GM06990 (cell line): ENCODE results near the gene CD99L2.

Experiments
- DNase-seq: peaks from one replicate; pipeline ENCODE4 v3.0.0-alpha.2; 2011; ENCODE audit not compliant: insufficient read length; ENCODE audit errors: extremely low read depth
- H3K27me3 ChIP-seq: replicated peaks from 2 replicates; pipeline ENCODE4 v1.6.0; 2011; ENCODE audit warnings: low read length; ENCODE audit not compliant: control insufficient read depth, insufficient read depth
- H3K36me3 ChIP-seq: 2 replicates; pipeline ENCODE4 v1.5.1; 2011; ENCODE audit warnings: low read length; ENCODE audit not compliant: control insufficient read depth, insufficient read depth
- H3K4me3 ChIP-seq: replicated peaks from 2 replicates; pipeline ENCODE4 v1.5.1; 2011; ENCODE audit warnings: low read depth, mild to moderate bottlenecking, control low read depth, low read length
- TF ChIP-seq, protein P1 (sequence below): IDR thresholded peaks from 2 replicates; pipeline ENCODE4 v1.5.1; 2011; ENCODE audit warnings: low read length, control low read depth, mild to moderate bottlenecking, inconsistent platforms; ENCODE audit not compliant: insufficient read depth, poor library complexity, severe bottlenecking

The CD99L2 gene

DNA sequence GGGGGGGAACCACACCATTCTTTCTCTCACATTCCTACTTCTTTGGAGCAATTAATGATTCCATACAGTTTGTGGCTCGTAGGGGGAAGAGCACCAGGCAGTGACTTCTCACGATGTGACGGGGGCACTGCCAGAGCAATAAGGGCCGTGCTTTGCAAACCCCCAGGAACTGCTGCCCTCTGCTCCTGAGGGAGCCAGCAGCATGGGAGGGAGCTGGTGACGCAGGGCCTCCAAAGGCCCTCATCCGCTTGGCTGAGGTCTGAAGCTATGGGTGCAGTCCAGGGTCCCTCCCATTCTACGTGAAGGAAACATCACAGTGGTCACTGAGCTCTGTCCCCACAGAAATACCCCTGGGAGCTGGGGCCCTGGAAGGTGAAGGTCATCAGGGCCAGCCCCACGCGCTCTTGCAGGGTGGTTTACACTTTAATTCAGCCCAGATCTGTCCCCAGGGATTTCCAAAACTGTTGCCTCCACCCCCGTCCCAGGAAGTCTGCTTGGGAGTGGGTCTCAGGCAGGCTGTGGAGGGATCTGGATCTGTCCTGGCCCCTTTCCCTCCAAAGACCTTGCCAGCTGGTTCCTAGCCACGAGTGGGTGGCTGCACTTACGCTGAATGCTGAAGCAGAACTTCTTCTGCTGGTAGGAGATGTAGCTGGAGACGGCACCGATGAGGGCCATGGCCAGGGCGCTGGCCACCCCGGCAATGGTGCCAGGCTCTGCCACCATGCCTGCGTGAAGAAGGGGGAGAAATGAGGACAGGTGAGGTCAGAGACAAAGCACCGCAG lies 122.7 kb downstream of the CD99L2 start:
- H3K27me3 ChIP-seq = no peaks in the 10 kb centered on the region
- TF ChIP-seq, protein P1, sequence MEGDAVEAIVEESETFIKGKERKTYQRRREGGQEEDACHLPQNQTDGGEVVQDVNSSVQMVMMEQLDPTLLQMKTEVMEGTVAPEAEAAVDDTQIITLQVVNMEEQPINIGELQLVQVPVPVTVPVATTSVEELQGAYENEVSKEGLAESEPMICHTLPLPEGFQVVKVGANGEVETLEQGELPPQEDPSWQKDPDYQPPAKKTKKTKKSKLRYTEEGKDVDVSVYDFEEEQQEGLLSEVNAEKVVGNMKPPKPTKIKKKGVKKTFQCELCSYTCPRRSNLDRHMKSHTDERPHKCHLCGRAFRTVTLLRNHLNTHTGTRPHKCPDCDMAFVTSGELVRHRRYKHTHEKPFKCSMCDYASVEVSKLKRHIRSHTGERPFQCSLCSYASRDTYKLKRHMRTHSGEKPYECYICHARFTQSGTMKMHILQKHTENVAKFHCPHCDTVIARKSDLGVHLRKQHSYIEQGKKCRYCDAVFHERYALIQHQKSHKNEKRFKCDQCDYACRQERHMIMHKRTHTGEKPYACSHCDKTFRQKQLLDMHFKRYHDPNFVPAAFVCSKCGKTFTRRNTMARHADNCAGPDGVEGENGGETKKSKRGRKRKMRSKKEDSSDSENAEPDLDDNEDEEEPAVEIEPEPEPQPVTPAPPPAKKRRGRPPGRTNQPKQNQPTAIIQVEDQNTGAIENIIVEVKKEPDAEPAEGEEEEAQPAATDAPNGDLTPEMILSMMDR = no peak
- no peaks in the 10 kb centered on the region; the same call in 1 of the 2 replicates for H3K36me3 ChIP-seq
- no peak for DNase-seq
- no peak overlapping the region for H3K4me3 ChIP-seq

DNA sequence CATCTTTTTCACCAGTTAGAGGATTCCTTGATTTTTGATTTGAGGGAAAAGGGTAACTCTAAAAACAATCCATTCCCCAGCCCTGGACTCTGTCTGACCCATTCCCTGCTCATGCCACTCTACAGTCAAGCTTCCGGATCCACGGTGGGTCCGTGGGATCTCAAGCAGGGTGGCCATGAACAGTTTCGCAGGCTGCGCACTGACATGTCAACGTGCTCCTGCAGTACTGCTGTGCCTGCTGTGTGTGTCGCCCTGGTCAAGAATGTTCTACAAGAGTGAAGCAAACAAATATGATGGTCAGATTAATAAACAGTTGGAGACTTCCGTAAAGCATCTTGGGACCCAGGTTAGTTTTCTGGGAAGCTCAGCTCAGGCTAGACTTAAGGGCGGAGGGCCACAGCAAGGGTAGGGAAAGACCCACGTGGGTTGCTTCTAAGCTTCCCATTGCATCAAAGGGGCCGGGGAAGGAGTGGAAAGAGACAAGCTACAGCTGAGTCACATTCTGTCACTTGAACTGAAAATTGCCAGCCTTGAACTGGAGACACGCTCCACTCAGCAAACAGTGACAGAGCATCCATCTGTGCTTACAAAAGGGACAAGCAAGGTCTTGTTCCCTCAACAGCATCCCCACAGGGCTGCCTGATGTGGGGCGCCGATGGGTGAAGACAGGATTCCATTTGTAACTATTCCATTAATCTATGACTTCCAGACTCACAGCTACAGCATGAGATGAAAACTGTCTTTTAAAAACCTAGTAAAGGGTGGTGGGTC lies 123.5 kb downstream of the CD99L2 start:
- TF ChIP-seq, protein P1 = no peak
- Histone ChIP-seq H3K4me3 (no peak overlapping the region), H3K27me3 (no peaks in the 10 kb centered on the region), H3K36me3 (no peaks in the 10 kb centered on the region; the same call in 1 of the 2 replicates)
- DNase-seq = no peak

DNA sequence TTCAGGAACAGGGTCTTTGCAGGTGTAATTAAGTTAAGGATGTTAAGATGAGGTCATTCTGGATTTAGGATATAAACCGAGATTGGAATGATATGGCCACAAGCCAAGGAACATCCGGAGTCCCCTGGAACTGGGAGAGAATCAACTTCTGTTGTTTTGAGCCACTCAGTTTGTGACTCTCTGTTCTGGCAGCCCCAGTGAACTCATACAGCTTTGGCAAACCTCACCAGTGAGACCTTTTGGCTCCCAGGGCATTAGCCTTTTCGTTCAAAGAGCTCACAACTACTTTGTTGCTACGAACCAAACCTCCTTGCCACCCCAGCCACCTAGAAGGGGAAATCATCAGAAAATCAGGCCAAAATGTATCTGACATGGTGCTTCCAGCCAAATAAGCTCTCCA lies 124.8 kb downstream of the CD99L2 start:
- TF ChIP-seq, protein P1 = no peak
- Histone ChIP-seq H3K4me3 (no peak overlapping the region), H3K36me3 (no peaks in the 10 kb centered on the region; the same call in 1 of the 2 replicates), H3K27me3 (no peaks in the 10 kb centered on the region)
- DNase-seq = no peak

DNA sequence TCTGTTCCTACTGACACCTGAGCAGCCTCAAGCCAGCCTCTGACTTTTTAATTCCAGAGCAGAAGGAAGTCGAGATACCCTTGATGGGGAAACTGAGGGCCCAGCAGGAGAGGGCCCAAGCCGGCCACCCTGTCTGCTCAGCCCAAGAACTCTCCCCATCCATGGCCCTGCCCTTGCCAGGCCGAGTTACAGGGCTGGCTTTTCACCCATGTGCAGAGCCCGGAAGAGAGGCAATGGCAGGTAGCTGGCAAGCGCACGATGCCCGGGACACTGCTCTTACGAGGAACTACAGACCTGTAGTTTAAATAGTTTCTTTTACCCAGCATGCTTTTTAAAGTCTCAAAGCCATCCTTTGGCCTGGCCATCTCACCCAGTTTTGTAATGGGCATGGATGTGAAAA lies 125.4 kb downstream of the CD99L2 start:
- TF ChIP-seq, protein P1 = no peak
- no peaks in the 10 kb centered on the region; the same call in 1 of the 2 replicates for H3K36me3 ChIP-seq
- H3K27me3 ChIP-seq = no peaks in the 10 kb centered on the region
- no peak overlapping the region for H3K4me3 ChIP-seq
- no peak for DNase-seq

DNA sequence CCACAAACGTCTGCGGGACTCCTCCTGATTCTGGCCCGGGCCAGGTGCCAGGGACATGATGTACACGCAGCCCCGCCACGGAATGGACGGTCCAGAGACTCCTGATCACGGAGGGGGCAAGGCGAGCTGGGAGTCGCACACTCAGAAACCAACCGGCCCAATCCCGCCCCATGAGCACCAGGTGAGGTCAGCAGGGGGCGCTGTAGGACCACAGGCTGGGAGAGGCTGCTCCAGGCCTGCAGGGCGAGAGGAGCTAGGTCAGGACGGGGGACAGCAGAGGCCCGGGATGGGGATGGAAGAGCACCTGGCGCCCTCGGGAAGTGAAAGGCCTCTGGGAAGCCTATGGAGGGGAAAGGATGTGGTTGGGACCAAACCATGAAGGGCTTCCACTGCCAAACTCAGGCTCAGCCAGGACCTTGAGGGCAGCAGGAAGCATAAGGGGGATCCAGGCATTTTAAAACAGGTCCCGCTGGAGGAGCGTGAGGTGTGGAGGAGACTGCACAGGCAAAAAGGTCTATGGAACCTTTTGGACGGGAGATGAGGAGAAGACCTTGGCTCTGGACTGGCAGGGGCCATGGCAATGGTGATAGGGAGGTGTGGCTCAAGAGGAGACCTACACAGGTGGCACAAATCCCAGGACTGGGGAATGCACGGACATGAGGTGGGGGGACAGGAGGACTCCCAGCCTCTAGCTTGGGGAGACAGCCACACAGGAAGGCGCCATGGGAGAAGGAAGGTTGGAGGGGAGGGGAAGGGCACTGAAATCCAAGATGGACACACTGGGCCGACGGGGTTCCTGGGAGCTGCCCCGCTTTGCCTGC lies 126.1 kb downstream of the CD99L2 start:
- Histone ChIP-seq H3K36me3 (no peaks in the 10 kb centered on the region; the same call in 1 of the 2 replicates), H3K27me3 (no peaks in the 10 kb centered on the region), H3K4me3 (no peak overlapping the region)
- TF ChIP-seq, protein P1 = peak; percentile 82
- peak; percentile 59 for DNase-seq
